Naive thymus-derived CD8-positive, alpha-beta T cell (primary cell): ENCODE results near the gene KCNH6. TPM values are rescaled to one million over a fixed set of nuclear protein-coding genes. Genes with fewer than 3 reads are reported as not detected.
A peak's percentile ranks its signal among the peaks of the same experiment; 100 is the strongest.

Experiments used
- ATAC-seq, 2 donors: fragments of 150-1000 bp; cut with Tn5 transposase in 1 of 2; sonication (Bioruptor Pico), chemical (Tn5 transposase) in 1 of 2; 1 replicate in 1 of 2; 2 replicates in 1 of 2; pipeline ENCODE4 v1.10.0; 2021; ENCODE audit warnings: mild to moderate bottlenecking in 2 of 2, moderate library complexity in 2 of 2
- POLR2A ChIA-PET: fragments of 350-600 bp; sonication (Branson Sonifier 250); formaldehyde crosslinking; loops from one replicate; lab custom pipeline; 2021; ENCODE audit warnings: antibody characterized with exemption; lab: Charles Lee
- DNase-seq, 10 donors: peaks; one replicate each; pipeline versions ENCODE4 v3.0.0 to v3.0.0-alpha.2; 2020 to 2022
- H3K27ac Mint-ChIP-seq, 10 donors: one replicate each; pipeline ENCODE4 v1.8.0; 2020 to 2022; ENCODE audit warnings: mild to moderate bottlenecking in 10 of 10, mixed read lengths in 10 of 10, moderate library complexity in 4 of 10, inconsistent platforms in 1 of 10
- H3K27me3 Mint-ChIP-seq, 5 donors: one replicate each; pipeline ENCODE4 v1.8.0; 2021 to 2022; ENCODE audit warnings: mixed read lengths in 5 of 5
- H3K36me3 Mint-ChIP-seq, 3 donors: one replicate each; pipeline ENCODE4 v1.8.0; 2020 to 2022; ENCODE audit warnings: mixed read lengths in 3 of 3, mild to moderate bottlenecking in 2 of 3, inconsistent platforms in 1 of 3
- H3K4me1 Mint-ChIP-seq, 4 donors: one replicate each; pipeline ENCODE4 v1.8.0; 2021 to 2022; ENCODE audit warnings: mixed read lengths in 4 of 4
- H3K4me3 Mint-ChIP-seq, 10 donors: one replicate each; pipeline ENCODE4 v1.8.0; 2020 to 2022; ENCODE audit warnings: mild to moderate bottlenecking in 10 of 10, mixed read lengths in 10 of 10, moderate library complexity in 6 of 10, inconsistent platforms in 1 of 10
- H3K9me3 Mint-ChIP-seq, 9 donors: one replicate each; pipeline ENCODE4 v1.8.0; 2020 to 2022; ENCODE audit warnings: mixed read lengths in 9 of 9, mild to moderate bottlenecking in 3 of 9, inconsistent platforms in 1 of 9, moderate library complexity in 1 of 9
- polyA plus RNA-seq, 3 donors: library from polyadenylated mRNA; unstranded; fragments of 300-500 nt; fragmentation: Illumina TruSeq; gene quantifications; one replicate each; pipeline ENCODE4 v1.2.3, GENCODE V29; 2021
- total RNA-seq, 8 experiments: library from RNA in 2 of 8; stranded (reverse) in 2 of 8; gene quantifications; one replicate each; pipeline ENCODE4 v1.2.3 and lab custom pipeline; 2021 to 2026

The KCNH6 gene
- total and polyA plus RNA-seq, 5 experiments from 2014 or later = not detected

DNA sequence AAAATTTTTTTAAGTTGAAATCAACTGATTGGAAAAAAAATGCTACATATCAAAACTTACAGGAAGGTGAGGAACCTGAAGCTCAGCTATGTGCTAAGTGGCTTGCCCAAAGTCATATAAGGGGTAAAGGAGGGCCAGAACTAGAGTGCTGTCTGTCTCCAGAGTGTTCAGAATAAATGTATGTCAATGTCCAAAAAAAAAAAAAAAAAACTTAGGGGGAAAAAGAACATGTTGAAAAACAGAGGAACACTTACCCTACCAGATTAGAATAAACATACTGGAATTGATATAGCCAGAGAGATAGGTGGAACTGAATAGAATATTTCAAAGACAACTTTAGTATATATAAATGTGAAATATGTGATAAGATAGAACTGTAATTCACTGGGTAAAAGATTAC is 38.7 kb downstream of the KCNH6 start:
- Mint-ChIP-seq H3K4me1 (peaks cover 31 to 71% (median 67%) of the 10 kb centered on the region in 4 donors), H3K9me3 (no peaks in the 10 kb centered on the region)
- POLR2A ChIA-PET = no interaction called here

GRCh38 chr17:63563339-63563738 is 40.2 kb downstream of the KCNH6 start:
- Mint-ChIP-seq H3K36me3 (peaks cover 0 to 21% (median 4%) of the 10 kb centered on the region in 3 donors), H3K27me3 (no peaks in the 10 kb centered on the region), H3K4me1 (peaks cover 27 to 69% (median 66%) of the 10 kb centered on the region in 4 donors), H3K9me3 (no peaks in the 10 kb centered on the region), H3K27ac (peak overlapping the region in 2 of 10 donors; percentile 51 to 62), H3K4me3 (peak overlapping the region in 1 of 10 donors; percentile 42)
- DNase-seq (no peak), ATAC-seq (no peak)
- POLR2A ChIA-PET = no interaction called here

More for the DNA sequence above, 38.7 kb downstream of the KCNH6 start:
- peaks cover 0 to 24% (median 7%) of the 10 kb centered on the region in 3 donors for H3K36me3 Mint-ChIP-seq
- no peak overlapping the region for H3K4me3 Mint-ChIP-seq
- H3K27ac Mint-ChIP-seq = peak overlapping the region in 7 of 10 donors; percentile 24 to 55 (median 45)
- H3K27me3 Mint-ChIP-seq = no peaks in the 10 kb centered on the region
- DNase-seq (no peak), ATAC-seq (no peak)

DNA sequence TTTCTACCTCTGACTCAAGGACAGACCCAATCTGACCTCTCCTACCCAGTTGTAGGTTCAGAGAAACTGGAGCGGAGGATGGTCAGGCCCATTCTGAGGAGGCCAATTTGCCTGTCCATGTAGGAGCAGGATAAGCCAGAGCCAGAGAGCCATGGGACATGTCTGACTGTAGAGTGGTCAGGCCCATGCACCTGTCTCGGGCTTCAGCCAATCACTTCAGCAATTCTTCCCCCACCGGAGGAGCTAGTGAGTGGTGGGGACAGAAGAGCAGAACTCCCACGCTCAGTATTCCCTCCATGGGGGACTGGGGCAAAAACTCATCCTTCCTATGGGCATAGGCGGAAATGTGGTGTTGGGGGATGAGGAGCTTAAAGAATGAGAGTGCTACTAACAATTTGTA is 41.4 kb downstream of the KCNH6 start:
- no peaks in the 10 kb centered on the region for H3K27me3 Mint-ChIP-seq
- peak overlapping the region in 4 of 10 donors; percentile 7 to 60 (median 28) for H3K27ac Mint-ChIP-seq
- H3K9me3 Mint-ChIP-seq = no peaks in the 10 kb centered on the region
- peaks cover 32 to 71% (median 66%) of the 10 kb centered on the region in 4 donors for H3K4me1 Mint-ChIP-seq
- DNase-seq = no peak
- no peak overlapping the region for H3K4me3 Mint-ChIP-seq
- POLR2A ChIA-PET = no interaction called here
- ATAC-seq = no peak
- peaks cover 0 to 31% (median 2%) of the 10 kb centered on the region in 3 donors for H3K36me3 Mint-ChIP-seq

- Mint-ChIP-seq H3K4me3 (no peak overlapping the region), H3K27me3 (no peaks in the 10 kb centered on the region), H3K4me1 (peaks cover 26 to 71% (median 66%) of the 10 kb centered on the region in 4 donors), H3K27ac (peak overlapping the region in 2 of 10 donors; percentile 3 to 35), H3K36me3 (peaks cover 0 to 38% (median 2%) of the 10 kb centered on the region in 3 donors), H3K9me3 (no peaks in the 10 kb centered on the region)
- ATAC-seq (no peak), DNase-seq (no peak)
- POLR2A ChIA-PET = no interaction called here
Observed at GRCh38 chr17:63567229-63567628, 44.1 kb downstream of the KCNH6 start.

DNA sequence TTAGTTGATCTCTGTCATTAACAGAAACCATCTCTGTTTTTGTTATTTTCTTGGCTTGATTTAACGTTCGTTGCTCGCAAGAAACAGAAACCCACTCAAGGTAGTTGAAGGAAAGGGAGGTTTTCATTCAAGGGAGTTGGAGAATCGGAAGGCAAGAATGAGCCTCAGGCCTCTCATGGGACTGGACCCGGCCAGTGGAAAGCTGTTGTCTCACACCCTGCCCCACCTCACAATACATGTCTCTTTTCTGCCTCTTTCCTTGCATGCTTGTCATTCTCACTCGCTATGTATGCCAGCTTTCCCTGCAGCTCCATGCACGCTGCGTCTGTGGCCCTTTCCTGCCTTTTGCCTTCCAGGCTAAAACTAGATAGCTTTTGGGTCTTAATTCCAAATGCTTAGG is 45.4 kb downstream of the KCNH6 start:
- peaks cover 0 to 42% (median 2%) of the 10 kb centered on the region in 3 donors for H3K36me3 Mint-ChIP-seq
- DNase-seq (no peak), ATAC-seq (no peak)
- H3K27me3 Mint-ChIP-seq = no peaks in the 10 kb centered on the region
- H3K4me3 Mint-ChIP-seq = no peak overlapping the region
- H3K4me1 Mint-ChIP-seq = peaks cover 23 to 71% (median 60%) of the 10 kb centered on the region in 4 donors
- H3K27ac Mint-ChIP-seq = peak overlapping the region in 1 of 10 donors; percentile 54
- POLR2A ChIA-PET = no interaction called here
- H3K9me3 Mint-ChIP-seq = no peaks in the 10 kb centered on the region

DNA sequence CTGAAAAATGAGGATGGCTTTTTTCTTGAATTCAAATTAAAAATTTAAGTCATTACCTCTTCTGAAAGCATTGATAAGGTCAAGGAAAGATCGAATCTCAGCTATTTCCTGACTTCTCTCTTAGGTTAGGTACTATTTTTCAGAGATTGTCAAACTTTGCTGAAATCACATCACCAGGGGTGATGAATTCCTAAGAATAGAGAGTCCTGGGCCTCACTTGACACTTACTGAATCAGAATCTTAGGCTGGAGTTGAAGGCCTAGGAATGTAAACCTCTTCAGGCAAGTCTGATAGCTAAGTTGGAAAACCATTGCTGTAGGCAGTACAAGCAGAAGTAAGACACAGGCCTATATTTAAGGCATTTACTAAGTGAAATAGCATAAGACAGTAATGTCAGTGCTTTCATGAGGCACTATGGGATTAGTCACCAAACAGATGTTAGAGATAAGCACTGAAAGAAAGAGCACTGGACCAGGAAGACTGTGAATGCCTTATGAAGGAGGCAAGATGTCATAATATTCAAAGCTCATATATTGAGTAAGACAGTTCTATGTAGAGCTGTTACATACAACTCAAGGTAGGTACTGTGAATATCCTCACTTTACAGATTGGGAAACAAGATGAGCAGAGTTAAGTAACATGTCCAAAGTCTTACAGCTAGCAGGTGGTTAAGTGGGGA is 48.6 kb downstream of the KCNH6 start:
- no peak for ATAC-seq
- POLR2A ChIA-PET = interaction anchor here (0.5 kb wide), 1 partner anchor 98 kb away, joined by 5 read pairs; no protein-coding TSS in a partner anchor
- DNase-seq = no peak
- no peak overlapping the region for H3K4me3 Mint-ChIP-seq
- peak overlapping the region in 8 of 10 donors; percentile 28 to 74 (median 61) for H3K27ac Mint-ChIP-seq
- H3K36me3 Mint-ChIP-seq = peaks cover 0 to 39% (median 0%) of the 10 kb centered on the region in 3 donors
- H3K9me3 Mint-ChIP-seq = no peaks in the 10 kb centered on the region
- H3K27me3 Mint-ChIP-seq = no peaks in the 10 kb centered on the region
- H3K4me1 Mint-ChIP-seq = peaks cover 22 to 70% (median 56%) of the 10 kb centered on the region in 4 donors

- Mint-ChIP-seq H3K36me3 (peaks cover 0 to 46% (median 0%) of the 10 kb centered on the region in 3 donors), H3K4me1 (peaks cover 22 to 71% (median 45%) of the 10 kb centered on the region in 4 donors), H3K27me3 (no peaks in the 10 kb centered on the region), H3K4me3 (peak overlapping the region in 1 of 10 donors; percentile 33), H3K27ac (peak overlapping the region in 4 of 10 donors; percentile 40 to 54 (median 46)), H3K9me3 (no peaks in the 10 kb centered on the region)
- POLR2A ChIA-PET = no interaction called here
- DNase-seq (no peak), ATAC-seq (no peak)
Observed at GRCh38 chr17:63573634-63574033, 50.5 kb downstream of the KCNH6 start.

DNA sequence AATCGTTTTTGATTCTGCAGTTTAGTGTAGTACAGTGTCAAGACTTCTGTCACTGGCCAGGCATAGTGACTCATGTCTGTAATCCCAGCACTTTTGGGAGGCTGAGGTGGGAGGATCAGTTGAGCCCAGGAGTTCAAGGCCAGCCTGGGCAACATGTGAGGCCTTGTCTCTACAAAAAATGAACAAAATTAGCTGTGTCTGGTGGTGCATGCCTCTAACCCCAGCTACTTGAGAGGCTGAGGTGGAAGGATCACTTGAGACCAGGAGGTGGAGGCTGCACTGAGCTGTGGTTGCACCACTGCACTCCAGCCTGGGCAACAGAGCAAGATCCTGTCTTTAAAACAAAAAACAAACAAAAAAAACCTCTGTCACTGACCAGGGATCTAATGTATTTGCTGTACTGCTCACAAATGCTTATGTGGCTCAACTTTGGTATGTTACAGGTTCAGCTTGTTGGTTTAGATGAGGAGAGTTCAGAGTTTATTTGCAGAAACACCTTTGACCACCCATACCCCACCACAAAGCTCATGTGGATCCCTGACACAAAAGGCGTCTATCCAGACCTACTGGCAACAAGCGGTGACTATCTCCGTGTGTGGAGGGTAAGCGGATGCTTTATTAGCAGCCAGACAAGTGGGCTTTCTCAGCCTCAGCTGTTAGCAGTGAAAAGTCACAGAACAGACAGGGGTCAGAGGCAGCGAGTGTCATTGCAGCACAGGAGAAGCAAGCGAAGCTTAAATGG is 55.0 kb downstream of the KCNH6 start:
- Mint-ChIP-seq H3K4me1 (peaks cover 16 to 42% (median 22%) of the 10 kb centered on the region in 4 donors), H3K4me3 (no peak overlapping the region), H3K36me3 (peaks cover 0 to 71% (median 9%) of the 10 kb centered on the region in 3 donors), H3K27me3 (no peaks in the 10 kb centered on the region), H3K27ac (peak overlapping the region in 5 of 10 donors; percentile 9 to 82 (median 43)), H3K9me3 (no peaks in the 10 kb centered on the region)
- no peak for ATAC-seq
- POLR2A ChIA-PET = no interaction called here
- DNase-seq = no peak

DNA sequence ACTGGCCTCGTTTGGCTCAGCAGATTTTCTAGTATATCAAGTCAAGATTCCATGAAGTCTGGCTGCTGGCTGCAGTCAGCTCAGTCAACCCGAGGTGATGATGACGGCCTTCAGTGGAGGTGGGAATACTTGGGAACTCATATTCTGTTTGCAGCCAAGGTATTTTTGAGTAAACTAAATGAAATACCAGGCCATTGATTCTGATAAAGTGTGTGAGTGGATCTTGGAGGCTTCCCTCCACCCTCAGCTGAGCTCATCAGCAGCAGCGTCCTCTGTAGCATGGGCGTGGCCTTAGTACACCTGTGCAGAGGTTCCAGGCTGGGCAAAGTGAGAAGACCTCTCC is 55.6 kb downstream of the KCNH6 start:
- Mint-ChIP-seq H3K4me1 (peaks cover 15 to 40% (median 21%) of the 10 kb centered on the region in 4 donors), H3K27me3 (no peaks in the 10 kb centered on the region), H3K27ac (peak overlapping the region in 4 of 10 donors; percentile 1 to 68 (median 54)), H3K9me3 (no peaks in the 10 kb centered on the region), H3K4me3 (peak overlapping the region in 1 of 10 donors; percentile 38), H3K36me3 (peaks cover 0 to 73% (median 10%) of the 10 kb centered on the region in 3 donors)
- ATAC-seq (no peak), DNase-seq (no peak)
- POLR2A ChIA-PET = interaction anchor here (1.0 kb wide), 1 partner anchor 29 kb away, joined by 3 read pairs; no protein-coding TSS in a partner anchor

DNA sequence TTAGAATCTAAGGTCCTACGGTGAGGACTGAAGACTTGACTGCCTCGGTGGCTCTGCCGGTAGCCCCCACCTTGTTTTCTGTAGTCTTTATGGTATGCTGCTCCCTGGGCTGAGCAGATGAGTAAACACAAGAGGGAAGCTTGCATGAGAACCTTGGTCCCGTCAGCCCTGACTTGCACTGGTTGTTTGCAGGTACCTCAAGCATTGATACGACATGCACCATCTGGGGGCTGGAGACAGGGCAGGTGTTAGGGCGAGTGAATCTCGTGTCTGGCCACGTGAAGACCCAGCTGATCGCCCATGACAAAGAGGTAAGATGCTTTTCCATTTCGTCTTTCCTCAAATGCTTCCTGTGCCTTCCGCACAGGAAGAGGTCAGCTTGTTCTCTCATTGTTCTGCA is 56.5 kb downstream of the KCNH6 start:
- H3K9me3 Mint-ChIP-seq = no peaks in the 10 kb centered on the region
- ATAC-seq = no peak
- H3K27me3 Mint-ChIP-seq = no peaks in the 10 kb centered on the region
- H3K27ac Mint-ChIP-seq = peak overlapping the region in 3 of 10 donors; percentile 1 to 71 (median 24)
- peaks cover 9 to 38% (median 20%) of the 10 kb centered on the region in 4 donors for H3K4me1 Mint-ChIP-seq
- no peak for DNase-seq
- POLR2A ChIA-PET = interaction anchor here (0.6 to 1.0 kb wide), 2 partner anchors 30 to 69 kb away, joined by 3 to 4 read pairs; no protein-coding TSS in a partner anchor
- H3K36me3 Mint-ChIP-seq = peaks cover 0 to 76% (median 11%) of the 10 kb centered on the region in 3 donors
- H3K4me3 Mint-ChIP-seq = no peak overlapping the region

- DNase-seq (no peak), ATAC-seq (no peak)
- peaks cover 12 to 87% (median 24%) of the 10 kb centered on the region in 3 donors for H3K36me3 Mint-ChIP-seq
- no peak overlapping the region for H3K27ac Mint-ChIP-seq
- no peaks in the 10 kb centered on the region for H3K9me3 Mint-ChIP-seq
- peaks cover 12 to 20% (median 16%) of the 10 kb centered on the region in 4 donors for H3K4me1 Mint-ChIP-seq
- H3K4me3 Mint-ChIP-seq = no peak overlapping the region
- POLR2A ChIA-PET = interaction anchor here (0.7 kb wide), 2 partner anchors 115 to 358 kb away, joined by 3 to 4 read pairs; no protein-coding TSS in a partner anchor
- no peaks in the 10 kb centered on the region for H3K27me3 Mint-ChIP-seq
Observed at GRCh38 chr17:63587770-63588169, 64.6 kb downstream of the KCNH6 start.

GRCh38 chr17:63588797-63589196 is 65.6 kb downstream of the KCNH6 start:
- H3K36me3 Mint-ChIP-seq = peaks cover 12 to 80% (median 19%) of the 10 kb centered on the region in 3 donors
- H3K4me1 Mint-ChIP-seq = peaks cover 10 to 19% (median 14%) of the 10 kb centered on the region in 4 donors
- POLR2A ChIA-PET = no interaction called here
- no peaks in the 10 kb centered on the region for H3K27me3 Mint-ChIP-seq
- no peaks in the 10 kb centered on the region for H3K9me3 Mint-ChIP-seq
- no peak for DNase-seq
- ATAC-seq = no peak
- H3K27ac Mint-ChIP-seq = peak overlapping the region in 2 of 10 donors; percentile 15 to 37
- H3K4me3 Mint-ChIP-seq = no peak overlapping the region
